K562 (cell line): ENCODE measurements around the gene SNX25.

Source experiments
- ARHGAP35 ChIP-seq: fragments of 450-650 bp; IDR thresholded peaks from 2 replicates; pipeline ENCODE4 v1.6.1; 2018; ENCODE audit not compliant: partially characterized antibody
- CHD1 ChIP-seq: fragments of 200-600 bp; sonication (generic); IDR thresholded peaks from one replicate; pipeline ENCODE4 v1.6.1; 2012; ENCODE audit warnings: mild to moderate bottlenecking, moderate library complexity, low read length, inconsistent platforms
- E2F6 ChIP-seq, 2 experiments: IDR thresholded peaks; 2 replicates each; pipeline ENCODE4 v1.6.1; 2011; ENCODE audit warnings: borderline replicate concordance in 1 of 2, control low read depth in 1 of 2, low read depth in 1 of 2, low read length in 1 of 2, mild to moderate bottlenecking in 1 of 2, mixed read lengths in 1 of 2, moderate library complexity in 1 of 2; ENCODE audit not compliant: insufficient read depth in 1 of 2, insufficient read length in 1 of 2, poor library complexity in 1 of 2, severe bottlenecking in 1 of 2; ENCODE audit errors: extremely low read depth in 1 of 2
- EZH2 ChIP-seq: IDR thresholded peaks from 2 replicates; pipeline ENCODE4 v1.6.1; 2012; ENCODE audit warnings: low read depth, mild to moderate bottlenecking, inconsistent platforms, low read length, borderline replicate concordance
- IRF2 ChIP-seq: sonication (generic); formaldehyde crosslinking; IDR thresholded peaks from 2 replicates; pipeline ENCODE4 v1.8.1; 2022; ENCODE audit warnings: mild to moderate bottlenecking, missing genetic modification reagents
- MAX ChIP-seq: sonication (generic); formaldehyde crosslinking; IDR thresholded peaks from 2 replicates; pipeline ENCODE4 v1.9.0; 2022; ENCODE audit warnings: mild to moderate bottlenecking, missing genetic modification reagents
- TARDBP ChIP-seq: fragments of 450-650 bp; IDR thresholded peaks from 2 replicates; pipeline ENCODE4 v1.6.1; 2016
- XRCC3 ChIP-seq: fragments of 450-650 bp; IDR thresholded peaks from 2 replicates; pipeline ENCODE4 v1.6.1; 2017; ENCODE audit warnings: mild to moderate bottlenecking, moderate library complexity
- ZNF134 ChIP-seq: fragments of 250-450 bp; sonication (Bioruptor Pico); conservative IDR thresholded peaks from 2 replicates; pipeline ENCODE4 v1.4.0; 2020
- ZNF274 ChIP-seq: IDR thresholded peaks from 2 replicates; pipeline ENCODE4 v1.6.1; 2011; ENCODE audit warnings: low read depth, mild to moderate bottlenecking, low read length, moderate library complexity, borderline replicate concordance
- ZNF3 ChIP-seq: fragments of 250-450 bp; sonication (Bioruptor Pico); IDR thresholded peaks from 2 replicates; pipeline ENCODE4 v1.5.0; 2021; ENCODE audit warnings: mild to moderate bottlenecking, moderate library complexity
- TF ChIP-seq, protein P1 (sequence below): sonication (generic); formaldehyde crosslinking; IDR thresholded peaks from 2 replicates; pipeline ENCODE4 v1.5.0; 2020; ENCODE audit warnings: missing genetic modification reagents
- TF ChIP-seq, protein P2 (sequence below), 3 experiments: IDR thresholded peaks in 2 of 3; conservative IDR thresholded peaks in 1 of 3; 2 replicates each; pipeline ENCODE4 v1.5.1; 2011 to 2012; ENCODE audit warnings: low read length in 3 of 3, mild to moderate bottlenecking in 3 of 3, control low read depth in 2 of 3, improper control_type of control experiment in 1 of 3, inconsistent platforms in 1 of 3, low read depth in 1 of 3, mixed read lengths in 1 of 3, moderate library complexity in 1 of 3; ENCODE audit not compliant: insufficient read depth in 2 of 3
- TF ChIP-seq, protein P3 (sequence below): fragments of 200-800 bp; sonication (Bioruptor generic); IDR thresholded peaks from 2 replicates; pipeline ENCODE4 v1.6.1; 2016; ENCODE audit warnings: missing genetic modification characterization, missing compliant biosample characterization

DNA sequence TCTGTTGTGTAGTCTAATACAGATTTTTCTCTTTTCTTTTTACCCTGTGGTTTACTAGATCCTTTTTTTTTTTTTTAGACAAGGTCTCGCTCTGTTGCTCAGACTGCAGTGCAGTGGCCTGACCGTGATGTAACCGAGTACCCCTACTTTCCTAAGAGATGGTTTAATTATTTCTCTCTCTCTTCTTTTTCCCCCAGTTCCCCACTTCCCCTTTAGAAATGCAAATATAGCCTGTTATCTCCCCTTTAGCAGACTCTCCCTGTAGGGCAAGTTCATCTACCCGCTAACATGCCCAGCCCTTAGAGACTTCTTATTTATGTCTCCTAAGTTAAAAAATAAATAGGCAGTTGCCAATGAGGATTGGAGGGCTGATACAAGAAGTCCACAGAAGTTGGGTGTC is 4.5 kb downstream of the SNX25 start:
- no peak for TF ChIP-seq MAX (CRISPR knock-in tag)
- no peak for TF ChIP-seq ZNF274
- TF ChIP-seq EZH2: no peak
- TF ChIP-seq, protein P1, sequence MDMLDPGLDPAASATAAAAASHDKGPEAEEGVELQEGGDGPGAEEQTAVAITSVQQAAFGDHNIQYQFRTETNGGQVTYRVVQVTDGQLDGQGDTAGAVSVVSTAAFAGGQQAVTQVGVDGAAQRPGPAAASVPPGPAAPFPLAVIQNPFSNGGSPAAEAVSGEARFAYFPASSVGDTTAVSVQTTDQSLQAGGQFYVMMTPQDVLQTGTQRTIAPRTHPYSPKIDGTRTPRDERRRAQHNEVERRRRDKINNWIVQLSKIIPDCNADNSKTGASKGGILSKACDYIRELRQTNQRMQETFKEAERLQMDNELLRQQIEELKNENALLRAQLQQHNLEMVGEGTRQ (CRISPR knock-in tag): no peak
- no peak for TF ChIP-seq ZNF134
- no peak for TF ChIP-seq IRF2
- TF ChIP-seq XRCC3: no peak
- TF ChIP-seq, protein P2, sequence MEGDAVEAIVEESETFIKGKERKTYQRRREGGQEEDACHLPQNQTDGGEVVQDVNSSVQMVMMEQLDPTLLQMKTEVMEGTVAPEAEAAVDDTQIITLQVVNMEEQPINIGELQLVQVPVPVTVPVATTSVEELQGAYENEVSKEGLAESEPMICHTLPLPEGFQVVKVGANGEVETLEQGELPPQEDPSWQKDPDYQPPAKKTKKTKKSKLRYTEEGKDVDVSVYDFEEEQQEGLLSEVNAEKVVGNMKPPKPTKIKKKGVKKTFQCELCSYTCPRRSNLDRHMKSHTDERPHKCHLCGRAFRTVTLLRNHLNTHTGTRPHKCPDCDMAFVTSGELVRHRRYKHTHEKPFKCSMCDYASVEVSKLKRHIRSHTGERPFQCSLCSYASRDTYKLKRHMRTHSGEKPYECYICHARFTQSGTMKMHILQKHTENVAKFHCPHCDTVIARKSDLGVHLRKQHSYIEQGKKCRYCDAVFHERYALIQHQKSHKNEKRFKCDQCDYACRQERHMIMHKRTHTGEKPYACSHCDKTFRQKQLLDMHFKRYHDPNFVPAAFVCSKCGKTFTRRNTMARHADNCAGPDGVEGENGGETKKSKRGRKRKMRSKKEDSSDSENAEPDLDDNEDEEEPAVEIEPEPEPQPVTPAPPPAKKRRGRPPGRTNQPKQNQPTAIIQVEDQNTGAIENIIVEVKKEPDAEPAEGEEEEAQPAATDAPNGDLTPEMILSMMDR (IDR thresholded peaks at IDR 0.05 in 2 of 3, conservative IDR thresholded peaks at IDR 0.05 in 1 of 3; ENCODE audit: insufficient read depth in 2 of 3, low read depth in 1 of 3, low read length in 3 of 3): no peak
- TF ChIP-seq TARDBP: no peak
- TF ChIP-seq CHD1: no peak
- TF ChIP-seq, protein P3, sequence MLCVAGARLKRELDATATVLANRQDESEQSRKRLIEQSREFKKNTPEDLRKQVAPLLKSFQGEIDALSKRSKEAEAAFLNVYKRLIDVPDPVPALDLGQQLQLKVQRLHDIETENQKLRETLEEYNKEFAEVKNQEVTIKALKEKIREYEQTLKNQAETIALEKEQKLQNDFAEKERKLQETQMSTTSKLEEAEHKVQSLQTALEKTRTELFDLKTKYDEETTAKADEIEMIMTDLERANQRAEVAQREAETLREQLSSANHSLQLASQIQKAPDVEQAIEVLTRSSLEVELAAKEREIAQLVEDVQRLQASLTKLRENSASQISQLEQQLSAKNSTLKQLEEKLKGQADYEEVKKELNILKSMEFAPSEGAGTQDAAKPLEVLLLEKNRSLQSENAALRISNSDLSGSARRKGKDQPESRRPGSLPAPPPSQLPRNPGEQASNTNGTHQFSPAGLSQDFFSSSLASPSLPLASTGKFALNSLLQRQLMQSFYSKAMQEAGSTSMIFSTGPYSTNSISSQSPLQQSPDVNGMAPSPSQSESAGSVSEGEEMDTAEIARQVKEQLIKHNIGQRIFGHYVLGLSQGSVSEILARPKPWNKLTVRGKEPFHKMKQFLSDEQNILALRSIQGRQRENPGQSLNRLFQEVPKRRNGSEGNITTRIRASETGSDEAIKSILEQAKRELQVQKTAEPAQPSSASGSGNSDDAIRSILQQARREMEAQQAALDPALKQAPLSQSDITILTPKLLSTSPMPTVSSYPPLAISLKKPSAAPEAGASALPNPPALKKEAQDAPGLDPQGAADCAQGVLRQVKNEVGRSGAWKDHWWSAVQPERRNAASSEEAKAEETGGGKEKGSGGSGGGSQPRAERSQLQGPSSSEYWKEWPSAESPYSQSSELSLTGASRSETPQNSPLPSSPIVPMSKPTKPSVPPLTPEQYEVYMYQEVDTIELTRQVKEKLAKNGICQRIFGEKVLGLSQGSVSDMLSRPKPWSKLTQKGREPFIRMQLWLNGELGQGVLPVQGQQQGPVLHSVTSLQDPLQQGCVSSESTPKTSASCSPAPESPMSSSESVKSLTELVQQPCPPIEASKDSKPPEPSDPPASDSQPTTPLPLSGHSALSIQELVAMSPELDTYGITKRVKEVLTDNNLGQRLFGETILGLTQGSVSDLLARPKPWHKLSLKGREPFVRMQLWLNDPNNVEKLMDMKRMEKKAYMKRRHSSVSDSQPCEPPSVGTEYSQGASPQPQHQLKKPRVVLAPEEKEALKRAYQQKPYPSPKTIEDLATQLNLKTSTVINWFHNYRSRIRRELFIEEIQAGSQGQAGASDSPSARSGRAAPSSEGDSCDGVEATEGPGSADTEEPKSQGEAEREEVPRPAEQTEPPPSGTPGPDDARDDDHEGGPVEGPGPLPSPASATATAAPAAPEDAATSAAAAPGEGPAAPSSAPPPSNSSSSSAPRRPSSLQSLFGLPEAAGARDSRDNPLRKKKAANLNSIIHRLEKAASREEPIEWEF (CRISPR knock-in tag): no peak
- TF ChIP-seq E2F6 (IDR thresholded peaks at IDR 0.05; ENCODE audit: borderline replicate concordance in 1 of 2, extremely low read depth in 1 of 2, insufficient read depth in 1 of 2, insufficient read length in 1 of 2, low read depth in 1 of 2, low read length in 1 of 2, poor library complexity in 1 of 2, severe bottlenecking in 1 of 2): no peak
- no peak for TF ChIP-seq ZNF3 (CRISPR knock-in tag)
- TF ChIP-seq ARHGAP35: no peak
